NCI-H524 treated with DMSO at 0.1 percent for 48 hours (cell line): ENCODE data around the gene C2orf78.
A peak's percentile ranks its signal among the peaks of the same experiment; 100 is the strongest.
"Not testable (repeated sequence)": the region's sequence is repeated elsewhere in the genome, so short reads cannot be mapped to it uniquely, and the experiment has no call there.

Experiments used
- DNase-seq: peaks from one replicate; lab custom pipeline; 2025; lab: John Stamatoyannopoulos, UW

Gene C2orf78, protein sequence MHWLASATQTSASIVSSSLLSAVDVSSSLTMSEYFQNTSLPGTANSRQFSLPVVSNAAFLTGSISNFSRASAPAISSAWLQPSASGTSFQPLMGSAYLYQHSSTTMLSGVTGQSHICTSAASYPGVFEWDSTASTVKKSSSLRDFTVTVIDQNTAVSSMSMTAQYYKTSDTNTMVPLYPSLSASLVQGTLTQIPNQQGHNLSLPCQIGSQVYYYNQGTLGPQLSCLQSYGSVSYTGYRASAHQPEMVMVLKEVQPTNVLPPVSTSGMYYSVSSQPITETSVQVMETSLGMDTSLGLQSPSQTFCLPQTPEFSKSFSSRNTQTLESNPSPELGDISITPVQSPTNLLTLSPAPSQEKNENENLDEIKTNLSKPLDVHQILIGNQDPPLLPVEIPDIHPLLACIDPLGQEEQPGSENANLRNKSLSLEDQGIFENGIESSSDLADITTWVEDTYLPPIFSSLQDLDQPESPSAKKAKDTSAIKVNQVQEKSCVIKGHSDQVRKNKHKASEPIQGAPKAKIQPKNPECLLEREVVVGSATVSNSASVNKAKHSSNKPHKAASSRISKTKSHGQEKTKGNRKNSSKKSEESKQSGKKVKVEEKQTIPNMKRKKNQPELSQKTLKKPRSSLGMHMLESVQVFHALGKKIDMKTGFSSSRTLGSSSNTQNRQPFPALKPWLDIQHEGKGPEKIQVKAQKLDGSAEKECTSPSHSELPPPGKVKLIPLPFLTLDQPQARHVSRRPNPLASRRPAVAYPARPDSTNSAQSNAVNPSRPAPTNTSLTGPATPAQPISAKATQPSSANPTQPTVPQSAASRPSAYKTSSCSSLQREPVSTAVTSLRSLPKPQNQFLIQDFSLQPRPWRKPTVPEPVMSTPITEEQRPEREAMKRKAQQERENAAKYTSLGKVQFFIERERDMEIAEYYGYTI

DNA sequence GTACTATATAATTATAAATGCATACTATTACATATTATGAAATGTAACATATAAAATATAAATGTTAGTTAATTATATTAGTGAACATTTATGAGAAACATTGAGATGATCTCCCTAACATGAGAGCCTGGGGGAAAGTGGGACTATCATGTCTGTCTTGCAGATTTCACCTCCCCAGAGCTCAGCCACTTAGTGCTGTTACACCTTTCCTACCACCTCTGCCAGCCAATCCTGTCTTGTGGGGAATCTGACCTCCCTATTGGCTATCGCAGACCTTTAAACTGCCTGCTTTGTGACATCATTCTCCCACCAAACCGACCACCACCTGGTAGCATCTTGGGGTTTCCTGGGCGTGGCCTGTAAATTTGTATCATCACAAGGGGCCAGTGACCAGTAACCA, at the start of gene C2orf78:
Gene C2orf78 (plus strand): TSS at position 301 of the 400 bp plus-strand sequence. CDS start 127 bp downstream, outside the sequence.
- DNase-seq: not testable (repeated sequence)

DNA sequence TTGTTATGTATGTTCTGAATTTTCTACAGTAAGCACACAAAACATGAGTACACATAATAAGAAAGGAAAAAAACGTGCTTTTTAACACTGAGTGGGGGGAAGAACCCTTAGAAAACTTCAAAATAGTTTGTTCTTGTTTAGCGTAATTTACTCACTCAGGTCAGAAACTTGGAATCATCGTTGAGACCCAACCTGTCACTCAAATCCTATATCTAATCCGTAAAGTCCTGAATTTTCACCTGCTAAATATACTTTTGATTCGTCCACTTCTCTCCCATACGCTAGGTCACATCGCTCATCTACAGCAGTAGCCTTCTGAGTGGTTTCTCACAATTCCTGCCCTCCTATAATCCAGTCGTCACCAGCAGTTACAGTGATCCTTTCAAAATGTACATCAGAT, 47.6 kb upstream of the C2orf78 start:
- no peak for DNase-seq

DNA sequence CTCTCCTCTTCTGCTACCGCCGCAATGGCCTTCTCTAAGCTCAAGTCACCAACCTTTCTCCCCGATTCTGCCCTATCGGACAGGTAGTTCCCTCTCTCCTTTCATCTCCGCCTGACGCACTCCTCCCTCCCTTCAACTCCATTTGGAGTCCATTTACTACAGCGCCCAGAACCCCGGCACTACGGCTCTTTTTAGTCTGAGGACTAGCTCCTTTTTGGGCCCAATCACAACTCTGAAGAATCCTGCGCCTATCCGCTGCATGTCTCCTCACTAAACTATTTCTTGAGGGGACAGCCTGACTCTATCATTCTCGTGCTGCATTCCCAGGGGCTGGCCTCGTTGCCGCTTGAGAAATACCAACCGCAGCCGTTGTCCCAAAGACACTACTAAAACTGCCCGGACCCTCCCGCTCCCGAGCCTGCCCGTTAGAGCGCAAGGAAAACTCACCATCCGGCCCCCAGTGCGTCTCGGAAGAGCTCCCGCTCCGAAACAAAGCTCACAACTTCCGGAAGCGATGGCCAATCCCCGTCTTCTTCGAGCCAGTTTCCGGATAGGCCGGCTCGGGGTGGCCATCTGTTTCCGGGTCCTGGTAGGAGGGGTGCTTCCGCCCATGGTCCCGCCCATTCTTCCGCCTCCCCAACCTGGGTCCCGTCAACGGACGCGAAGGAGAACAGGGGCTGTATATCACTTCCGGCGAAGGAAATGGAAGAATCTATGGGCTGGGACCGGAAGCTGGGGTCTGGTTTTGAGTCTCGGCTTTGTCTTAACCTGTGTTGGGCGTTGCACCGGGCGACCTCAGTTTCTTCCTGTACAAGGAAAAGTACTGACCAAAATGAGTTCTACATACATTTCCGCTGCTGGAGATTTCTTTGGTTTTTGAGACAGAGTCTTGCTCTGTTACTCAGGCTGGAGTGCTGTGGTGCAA, 46.9 kb upstream of the C2orf78 start, which contains the start of gene TPRKB:
Gene TPRKB (minus strand): TSS at position 491 of the 925 bp plus-strand sequence. CDS start 2,776 bp downstream, outside the sequence.
- peak; percentile 94 for DNase-seq

DNA sequence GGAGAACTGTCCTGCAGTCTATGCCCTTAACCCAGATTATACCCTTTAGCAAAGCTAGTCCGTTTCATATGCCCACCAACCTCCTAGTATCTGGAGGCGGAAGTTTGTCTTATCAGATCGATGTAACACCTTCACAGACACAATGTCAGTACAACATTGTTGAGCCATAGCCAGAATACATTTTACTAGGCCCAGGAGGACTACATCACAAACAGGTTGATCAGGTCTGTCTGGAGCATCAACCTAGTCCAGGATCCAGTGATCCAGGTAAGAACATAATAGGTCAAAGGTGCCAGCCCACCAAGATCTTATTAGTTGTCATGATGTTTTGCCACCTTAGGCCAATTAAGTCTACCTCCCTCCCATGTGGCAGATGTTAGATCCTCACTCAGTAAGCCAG, 44.9 kb upstream of the C2orf78 start:
- no peak for DNase-seq

DNA sequence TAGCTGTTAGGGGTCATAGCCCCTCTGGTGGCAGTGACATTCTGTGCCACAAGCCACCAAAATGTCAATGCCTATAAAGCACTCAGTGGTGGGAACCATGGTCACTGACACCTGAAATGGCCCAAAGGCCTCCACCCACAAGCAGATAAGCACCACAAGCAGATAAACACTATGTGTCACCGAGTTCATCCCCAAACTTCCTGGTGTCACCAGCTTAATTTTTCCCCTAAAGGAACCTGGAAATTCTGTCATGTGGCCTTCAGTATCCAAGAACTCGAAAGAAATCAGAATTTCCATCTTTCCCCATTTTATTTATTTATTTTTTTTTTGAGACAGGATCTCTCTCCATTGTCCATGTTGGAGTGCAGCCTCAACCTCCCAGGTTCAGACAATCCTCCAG, 43.2 kb upstream of the C2orf78 start:
- DNase-seq: no peak

DNA sequence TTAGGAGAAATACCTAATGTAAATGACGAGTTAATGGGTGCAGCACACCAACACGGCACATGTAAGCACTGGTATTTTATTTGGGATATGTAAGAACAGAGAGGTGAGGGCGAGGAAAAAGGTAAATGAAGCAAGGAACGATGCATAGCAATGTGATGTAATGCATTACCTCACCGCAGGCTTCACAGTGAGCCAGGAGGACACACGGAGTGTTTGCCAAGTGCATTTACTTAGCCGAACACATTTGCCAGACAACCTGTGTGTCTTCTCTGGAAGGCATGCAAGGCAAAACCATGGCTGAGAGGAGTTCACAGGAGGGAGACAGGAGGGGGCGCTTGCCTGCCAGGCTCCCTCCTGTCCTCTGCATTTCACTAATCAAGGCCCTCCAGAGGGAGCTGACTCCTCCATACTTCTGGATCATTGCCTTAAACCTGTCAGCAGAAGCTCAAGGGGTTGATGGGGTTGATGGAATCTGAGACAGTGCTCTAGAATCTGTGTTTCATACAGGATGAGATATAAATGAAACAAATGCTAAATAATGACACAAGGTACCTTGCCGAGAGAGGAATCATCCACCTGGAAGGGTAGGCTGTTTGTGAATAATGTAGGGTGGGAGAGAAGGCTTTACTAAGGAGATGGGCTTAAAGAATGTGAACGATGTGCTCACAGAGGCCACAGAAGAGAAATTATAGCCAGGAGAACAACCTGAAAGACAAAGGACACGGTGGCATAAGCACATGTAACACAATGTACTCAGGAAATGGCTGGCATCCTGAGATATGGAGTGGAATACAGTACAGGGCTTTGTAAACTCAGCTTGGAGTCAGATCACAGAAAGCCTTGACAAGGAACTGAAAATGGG, 37.7 kb upstream of the C2orf78 start:
- no peak for DNase-seq

DNA sequence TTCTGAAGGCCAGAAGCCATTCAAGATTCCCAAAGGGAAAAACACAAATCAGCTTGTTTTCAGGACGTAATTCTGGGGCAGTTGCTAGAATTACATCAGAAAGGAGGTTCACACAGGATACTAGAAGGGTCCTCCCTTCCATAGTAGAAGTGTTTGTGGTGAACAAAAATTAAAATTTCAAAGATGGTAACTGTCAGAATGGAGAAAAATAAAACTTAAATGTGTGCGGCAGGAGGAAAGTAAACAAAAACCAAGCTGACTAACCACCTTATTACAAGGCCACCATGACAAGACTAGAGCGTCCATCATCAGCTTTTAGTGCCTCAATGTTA, 37.1 kb upstream of the C2orf78 start:
- no peak for DNase-seq

DNA sequence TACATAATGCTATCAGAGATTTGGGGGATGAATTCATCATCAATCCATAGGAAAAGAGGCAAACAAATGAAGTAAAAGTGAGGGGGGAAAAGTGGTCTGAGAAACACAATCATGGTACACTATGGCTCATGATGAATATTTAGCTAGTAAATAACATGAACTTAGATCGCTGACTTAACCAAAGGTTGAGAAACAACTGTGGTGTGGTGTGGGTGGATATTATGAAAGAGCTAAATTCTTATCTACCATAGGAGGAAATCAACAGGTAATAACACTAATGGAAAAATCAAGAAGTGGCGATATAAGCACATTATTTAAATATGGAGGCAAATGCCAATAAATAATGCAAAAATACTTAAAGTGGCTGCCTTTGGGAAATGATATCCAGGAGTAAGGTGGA, 34.7 kb upstream of the C2orf78 start:
- DNase-seq: no peak

DNA sequence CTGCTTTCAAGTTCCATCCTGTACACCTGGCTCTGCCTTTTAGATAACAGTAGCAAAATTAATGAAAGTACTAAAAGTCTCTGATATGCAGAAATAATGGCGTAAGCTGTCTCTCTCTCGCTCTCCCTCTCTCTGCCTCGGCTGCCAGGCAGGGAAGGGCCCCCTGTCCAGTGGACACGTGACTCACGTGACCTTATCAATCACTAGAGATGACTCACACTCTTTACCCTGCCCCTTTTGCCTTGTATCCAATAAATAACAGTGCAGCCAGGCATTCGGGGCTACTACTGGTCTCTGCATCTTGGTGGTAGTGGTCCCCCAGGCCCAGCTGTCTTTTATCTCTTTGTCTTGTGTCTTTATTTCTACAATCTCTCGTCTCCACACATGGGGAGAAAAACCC, 29.7 kb upstream of the C2orf78 start:
- not testable (repeated sequence) for DNase-seq

DNA sequence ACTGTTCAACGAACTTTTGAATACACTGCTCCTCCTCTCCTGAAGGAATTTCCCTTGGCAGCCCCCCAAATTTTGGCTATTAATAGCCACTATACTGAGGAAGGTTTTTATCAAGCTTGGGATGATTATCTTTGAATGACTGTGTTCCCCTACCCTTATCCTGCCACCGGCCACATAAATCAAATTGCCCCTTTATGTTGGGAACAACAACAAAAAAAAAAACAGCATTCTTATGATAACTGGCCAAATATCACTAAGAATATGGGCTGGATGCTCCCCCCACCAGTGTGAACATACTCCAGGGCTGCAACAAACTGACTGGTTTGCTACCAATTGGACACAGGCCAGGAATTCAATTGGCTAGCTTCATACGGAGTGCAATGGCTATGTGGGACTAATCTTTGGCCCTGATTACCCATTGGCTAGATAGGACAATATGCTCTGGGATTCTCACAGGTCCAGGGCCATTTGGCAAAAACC, 24.7 kb upstream of the C2orf78 start:
- no peak for DNase-seq

DNA sequence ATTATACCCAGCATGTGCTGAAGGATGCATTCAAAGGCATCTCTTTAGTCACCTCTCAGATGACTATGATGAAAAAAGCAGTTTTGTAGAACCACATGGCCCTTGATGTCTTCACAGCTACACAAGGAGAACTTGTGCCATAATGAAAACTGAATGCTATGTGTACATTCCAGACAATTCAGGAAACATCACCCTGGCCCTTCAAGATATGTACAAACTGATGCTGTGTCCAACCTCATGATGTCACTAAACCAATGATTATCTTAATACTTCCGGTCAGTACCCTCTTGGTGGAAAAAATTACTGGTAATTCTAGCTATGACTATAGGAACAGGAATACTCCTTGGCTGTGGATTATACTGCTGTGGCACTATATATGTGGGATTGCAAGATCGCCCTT, 24.1 kb upstream of the C2orf78 start:
- DNase-seq: no peak

DNA sequence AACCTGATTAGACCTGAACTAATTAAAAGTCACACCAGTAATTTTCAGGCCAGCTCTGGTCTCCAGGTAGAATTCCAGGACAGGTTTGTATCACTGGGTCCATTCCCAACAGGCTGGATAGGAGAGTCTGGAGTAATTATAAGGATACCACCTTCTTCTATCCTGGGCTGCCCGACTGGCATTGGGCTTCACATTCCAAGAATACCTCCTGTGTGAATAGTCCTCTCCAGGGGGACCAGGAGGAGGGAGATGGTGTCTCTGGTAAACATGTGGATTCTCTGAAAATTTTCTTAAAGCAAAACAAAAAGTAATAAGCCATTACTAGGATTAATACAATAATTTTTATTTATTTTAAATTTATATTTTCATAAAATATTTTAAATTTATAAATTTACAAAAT, 21.4 kb upstream of the C2orf78 start:
- no peak for DNase-seq

DNA sequence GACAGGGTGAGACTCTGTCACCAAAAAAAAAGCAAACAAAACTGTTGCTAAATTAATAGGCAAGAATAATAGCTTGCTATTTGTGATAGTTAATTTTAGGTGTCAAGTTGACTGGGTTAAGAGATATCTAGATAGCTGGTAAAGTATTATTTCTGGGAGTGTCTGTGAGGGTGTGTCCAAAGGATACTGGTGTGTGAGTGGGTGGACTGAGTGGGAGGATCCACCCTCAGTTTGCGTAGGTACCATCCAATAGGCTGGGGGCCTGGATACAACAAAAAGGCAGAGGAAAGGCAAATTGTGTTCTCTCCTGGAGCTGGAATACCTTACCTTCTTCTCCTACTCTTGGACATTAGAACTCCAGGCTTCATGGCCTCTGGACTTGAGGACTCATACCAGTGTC, 19.0 kb upstream of the C2orf78 start:
- no peak for DNase-seq

DNA sequence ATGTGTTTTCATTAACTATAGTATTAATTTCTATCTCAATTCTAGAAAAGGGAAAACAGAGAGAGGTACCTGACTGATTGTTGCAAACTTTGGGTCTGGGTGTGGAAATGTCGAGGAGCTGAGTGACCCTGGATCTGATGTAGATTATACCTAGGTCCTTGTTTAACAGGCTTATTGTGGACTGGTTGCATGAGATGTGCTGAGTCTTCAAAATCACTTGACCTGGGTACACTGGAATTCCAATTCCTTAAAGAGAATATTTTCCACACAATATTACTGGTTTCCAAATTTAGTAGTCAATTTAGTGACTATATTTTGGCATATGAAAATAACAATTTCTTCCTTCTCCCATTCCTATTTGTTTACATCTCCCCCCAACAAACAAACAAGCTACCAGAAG, 17.6 kb upstream of the C2orf78 start:
- no peak for DNase-seq

DNA sequence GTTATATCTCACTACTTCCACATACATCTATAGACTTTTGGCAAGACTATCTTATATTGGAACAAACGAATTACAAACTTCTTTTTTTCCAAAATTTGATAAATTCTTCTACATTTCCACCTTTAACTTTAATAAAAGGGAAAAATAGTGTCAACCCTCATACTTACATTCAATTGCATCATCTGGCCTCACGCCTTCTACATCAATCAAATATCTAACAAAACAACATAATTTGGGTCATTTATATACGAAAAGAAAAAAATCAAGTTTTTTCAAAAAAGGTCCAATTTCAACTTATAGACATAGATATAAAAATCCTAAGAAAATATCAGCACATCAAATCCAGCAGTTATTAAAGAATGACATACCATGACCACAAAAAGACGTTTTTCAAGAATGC, 17.0 kb upstream of the C2orf78 start:
- DNase-seq: no peak

DNA sequence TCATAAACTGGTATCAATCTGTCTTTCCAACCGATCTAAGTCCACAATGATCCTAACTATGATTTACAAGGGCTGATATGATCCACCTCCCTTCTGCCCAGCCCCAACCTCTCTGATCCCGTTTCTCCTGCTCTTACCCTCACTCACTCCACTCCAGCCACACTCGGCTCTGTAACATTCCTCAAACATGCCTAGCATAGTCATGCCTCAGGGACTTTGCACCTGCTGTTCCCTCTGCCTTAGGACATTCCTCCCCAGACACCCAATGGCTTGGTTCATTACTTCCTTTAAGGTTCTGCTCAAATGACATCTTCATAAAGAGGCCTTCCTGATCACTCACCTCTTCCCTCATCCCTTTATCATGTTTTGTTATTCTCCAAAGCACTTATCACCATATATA, 13.3 kb upstream of the C2orf78 start:
- no peak for DNase-seq

DNA sequence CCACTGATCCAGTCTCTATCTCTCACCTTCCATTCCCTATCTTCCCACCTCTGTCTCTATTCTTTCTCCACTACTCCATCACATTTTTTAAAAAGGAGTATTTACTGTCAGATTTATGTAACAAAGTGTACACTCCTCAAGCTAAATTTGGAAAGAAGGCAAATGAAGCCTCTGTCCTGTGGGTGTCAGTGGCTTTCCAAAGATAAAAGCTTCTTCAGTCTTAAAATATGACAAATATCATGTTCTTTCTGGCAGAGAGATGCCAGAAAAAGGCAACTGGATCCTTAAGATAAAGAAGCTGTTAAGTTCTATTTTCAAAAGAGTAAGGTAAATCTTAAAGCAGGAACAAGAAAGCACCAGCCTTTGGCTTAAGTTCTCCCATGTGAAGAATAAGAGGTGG, 11.2 kb upstream of the C2orf78 start:
- no peak for DNase-seq

DNA sequence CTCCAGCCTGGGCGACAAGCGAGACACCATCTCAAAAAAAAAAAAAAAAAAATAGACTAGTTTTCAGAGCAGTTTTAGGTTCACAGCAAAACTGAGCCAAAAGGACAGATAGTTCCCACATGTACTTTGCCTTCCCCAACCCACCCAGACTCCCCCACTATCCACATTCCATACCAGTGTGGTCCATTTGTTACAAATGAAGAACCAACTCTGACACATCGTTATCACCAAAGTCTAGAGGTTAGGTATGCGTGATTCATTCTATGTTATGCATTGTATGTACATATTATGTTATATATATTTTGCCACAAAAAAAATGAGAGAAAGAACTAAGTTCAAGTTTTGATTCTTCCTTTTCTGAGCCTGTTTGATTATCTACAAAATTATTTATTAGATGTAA, 7.6 kb upstream of the C2orf78 start:
- DNase-seq: no peak

DNA sequence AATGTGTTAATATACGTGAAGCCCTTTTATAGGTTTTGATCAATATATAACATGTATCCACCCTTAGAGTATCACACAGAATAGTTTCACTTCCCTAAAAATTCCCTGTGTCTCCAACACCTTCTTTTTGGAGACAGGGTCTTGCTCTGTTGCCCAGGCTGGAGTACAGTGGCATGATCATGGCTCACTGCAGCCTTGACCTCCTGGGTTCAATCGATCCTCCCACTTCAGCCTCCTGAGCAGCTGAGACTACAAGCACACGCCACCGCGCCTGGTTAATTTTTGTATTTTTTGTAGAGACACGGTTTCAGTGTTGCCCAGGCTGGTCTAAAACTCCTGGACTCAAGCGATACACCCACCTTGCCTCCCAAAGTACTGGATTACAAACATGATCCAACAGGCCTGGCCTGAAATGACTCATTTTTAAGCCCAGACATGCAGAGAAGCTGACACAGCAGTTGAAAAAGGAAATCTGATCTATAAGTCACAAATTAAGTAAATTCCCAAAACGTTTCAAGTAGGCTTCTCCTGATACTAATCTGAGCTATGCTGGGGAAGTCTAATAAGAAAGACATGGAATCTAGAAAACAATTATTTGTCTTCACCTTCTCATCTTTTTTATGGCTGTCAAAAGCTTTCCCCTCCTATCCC, 7.0 kb upstream of the C2orf78 start:
- DNase-seq: no peak

DNA sequence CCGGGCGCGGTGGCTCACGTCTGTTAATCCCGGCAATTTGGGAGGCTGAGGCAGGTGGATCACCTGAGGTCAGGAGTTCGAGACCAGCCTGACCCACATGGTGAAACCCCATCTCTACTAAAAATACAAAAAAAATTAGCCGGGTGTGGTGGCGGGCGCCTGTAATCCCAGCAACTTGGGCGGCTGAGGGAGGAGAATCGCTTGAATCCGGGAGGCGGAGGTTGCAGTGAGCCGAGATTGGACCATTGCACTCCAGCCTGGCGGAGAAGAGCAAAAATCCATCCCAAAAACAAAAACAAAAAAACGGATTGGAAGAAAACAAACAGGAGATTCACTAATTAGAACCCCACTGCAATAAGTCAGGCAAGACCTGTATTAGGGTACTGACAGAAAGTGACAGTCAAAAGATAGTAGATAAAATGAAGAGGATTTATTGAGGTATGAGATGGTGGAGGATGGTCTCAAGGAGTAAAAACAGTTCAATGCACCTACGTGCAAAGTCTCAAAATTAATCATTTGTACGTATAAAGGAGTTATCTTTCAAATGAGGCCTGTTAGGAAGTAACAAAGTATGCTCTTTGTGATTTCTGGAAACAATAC, 5.0 kb upstream of the C2orf78 start:
- DNase-seq: not testable (repeated sequence)
